T-cell (primary cell): Measurements from ENCODE around the gene ACAN. TPM values are rescaled to one million over a fixed set of nuclear protein-coding genes. Genes with fewer than 3 reads are reported as not detected.

Experiments used
- ATAC-seq, 4 experiments: fragments of 200-7000 bp in 3 of 4; fragments of 150-1000 bp in 1 of 4; cut with Tn5 transposase; replicated peaks in 1 of 4; 1 replicate in 3 of 4; 2 replicates in 1 of 4; pipeline ENCODE4 v1.10.0; 2021; ENCODE audit warnings: moderate library complexity in 3 of 4, mild to moderate bottlenecking in 2 of 4, moderate number of reproducible peaks in 1 of 4
- CTCF ChIA-PET, 2 donors: fragments of 300-600 bp; sonication (Branson Sonifier 250); formaldehyde crosslinking; loops; one replicate each; lab custom pipeline; 2022; ENCODE audit warnings: antibody characterized with exemption in 2 of 2; lab: Charles Lee
- POLR2A ChIA-PET, 2 donors: fragments of 300-600 bp; sonication (Branson Sonifier 250); formaldehyde crosslinking; loops; one replicate each; lab custom pipeline; 2022; ENCODE audit warnings: antibody characterized with exemption in 2 of 2; lab: Charles Lee
- DNase-seq, 35 experiments: peaks; one replicate each; pipeline versions ENCODE4 v3.0.0 to v3.0.0-alpha.2; 2013 to 2023
- H3K27ac ChIP-seq: one replicate; pipeline ENCODE4 v1.5.1; 2013; ENCODE audit warnings: low read length
- H3K27me3 ChIP-seq, 2 experiments: replicated peaks in 1 of 2; 1 replicate in 1 of 2; 2 replicates in 1 of 2; pipeline versions ENCODE4 v1.6.1 to v1.7.0; 2013; ENCODE audit warnings: low read length in 1 of 2, mixed read lengths in 1 of 2; ENCODE audit not compliant: control insufficient read depth in 2 of 2, insufficient read depth in 2 of 2; ENCODE audit errors: extremely low read depth in 1 of 2
- H3K36me3 ChIP-seq, 2 donors: 1 replicate in 1 of 2; 2 replicates in 1 of 2; pipeline versions ENCODE4 v1.6.1 to v1.7.0; 2013; ENCODE audit warnings: low read length in 1 of 2; ENCODE audit not compliant: control insufficient read depth in 2 of 2, insufficient read depth in 1 of 2; ENCODE audit errors: extremely low read depth in 1 of 2
- H3K4me1 ChIP-seq, 2 experiments: 1 replicate in 1 of 2; 2 replicates in 1 of 2; pipeline versions ENCODE4 v1.6.1 to v1.7.0; 2013; ENCODE audit warnings: low read length in 2 of 2, mixed read lengths in 1 of 2; ENCODE audit not compliant: insufficient read depth in 2 of 2, control insufficient read depth in 1 of 2; ENCODE audit errors: extremely low read depth in 1 of 2
- H3K4me3 ChIP-seq, 2 donors: 1 replicate in 1 of 2; 2 replicates in 1 of 2; pipeline versions ENCODE4 v1.5.1 to v1.7.0; 2013; ENCODE audit warnings: mild to moderate bottlenecking in 2 of 2, low read length in 1 of 2, moderate library complexity in 1 of 2; ENCODE audit not compliant: control insufficient read depth in 1 of 2; ENCODE audit errors: extremely low read depth in 1 of 2
- H3K9me3 ChIP-seq: 2 replicates; pipeline ENCODE4 v1.7.0; 2013
- H3K27ac Mint-ChIP-seq, 2 donors: one replicate each; pipeline ENCODE4 v1.8.0; 2020 to 2021; ENCODE audit warnings: mild to moderate bottlenecking in 2 of 2, mixed read lengths in 2 of 2
- H3K27me3 Mint-ChIP-seq, 2 donors: one replicate each; pipeline ENCODE4 v1.8.0; 2021 to 2022; ENCODE audit warnings: mixed read lengths in 2 of 2
- H3K36me3 Mint-ChIP-seq: one replicate; pipeline ENCODE4 v1.8.0; 2021; ENCODE audit warnings: mixed read lengths
- H3K4me1 Mint-ChIP-seq, 3 donors: one replicate each; pipeline ENCODE4 v1.8.0; 2020 to 2022; ENCODE audit warnings: mixed read lengths in 3 of 3, mild to moderate bottlenecking in 1 of 3
- H3K4me3 Mint-ChIP-seq, 3 donors: one replicate each; pipeline ENCODE4 v1.8.0; 2020 to 2022; ENCODE audit warnings: mild to moderate bottlenecking in 3 of 3, mixed read lengths in 3 of 3, moderate library complexity in 3 of 3
- H3K9me3 Mint-ChIP-seq, 3 donors: one replicate each; pipeline ENCODE4 v1.8.0; 2020 to 2022; ENCODE audit warnings: mixed read lengths in 3 of 3
- WGBS: methylation state at CpG from one replicate; pipeline ENCODE4 v1.1.5; 2013; ENCODE audit warnings: missing lambda C conversion rate; ENCODE audit not compliant: insufficient coverage; 5-methylcytosine and 5-hydroxymethylcytosine counted together
- total RNA-seq, 35 experiments: library from RNA in 6 of 35; stranded (reverse) in 6 of 35; fragments of 120-200 nt in 1 of 35; gene quantifications; one replicate each; pipeline versions ENCODE4 v1.2.1 to v1.2.4 and lab custom pipeline; 2013 to 2026

The ACAN gene
- total RNA-seq, 5 donors from 2014 or later (not counting 1 experiment from before 2014, with no cell fraction given), result not detected

GRCh38 chr15:88847144-88847543, 43.9 kb downstream of the ACAN start:
- Histone ChIP-seq H3K4me1 (no peaks in the 10 kb centered on the region), H3K9me3 (no peaks in the 10 kb centered on the region), H3K36me3 (no peaks in the 10 kb centered on the region), H3K27me3 (peaks cover 0 to 40% of the 10 kb centered on the region in 2 experiments), H3K4me3 (no peak overlapping the region), H3K27ac (no peak overlapping the region)
- Mint-ChIP-seq H3K4me3 (no peak overlapping the region), H3K27me3 (peaks cover 0 to 10% of the 10 kb centered on the region in 2 donors), H3K36me3 (no peaks in the 10 kb centered on the region), H3K27ac (no peak overlapping the region), H3K4me1 (peaks cover 0 to 3% (median 0%) of the 10 kb centered on the region in 3 donors), H3K9me3 (no peaks in the 10 kb centered on the region)
- POLR2A ChIA-PET, result no interaction called here
- CTCF ChIA-PET, result no interaction called here
- no peak for DNase-seq
- 88% methylated on average over 18 of the region's 20 CpGs for WGBS
- no peak for ATAC-seq

DNA sequence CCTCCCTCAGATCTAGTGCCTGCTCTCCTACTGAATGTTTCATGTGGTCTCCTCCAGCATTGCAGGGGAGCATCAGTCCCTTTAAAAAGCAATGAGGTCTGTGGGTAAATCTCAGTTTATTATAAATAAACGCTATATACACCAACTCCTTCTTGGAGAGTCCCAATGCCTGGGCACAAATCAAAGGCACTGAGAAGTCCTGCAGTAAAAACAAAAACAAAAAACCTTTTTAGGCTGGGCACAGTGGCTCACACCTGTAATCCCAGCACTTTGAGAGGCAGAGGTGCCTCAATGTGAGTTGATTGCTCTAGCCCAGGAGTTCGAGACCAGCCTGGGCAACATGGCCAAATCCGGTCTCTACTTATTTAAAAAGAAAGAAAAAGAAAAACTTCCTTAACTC, 45.0 kb downstream of the ACAN start:
- H3K4me3 ChIP-seq, result no peak overlapping the region
- Mint-ChIP-seq H3K4me3 (no peak overlapping the region), H3K4me1 (peaks cover 0 to 3% (median 0%) of the 10 kb centered on the region in 3 donors), H3K36me3 (no peaks in the 10 kb centered on the region), H3K27me3 (peaks cover 0 to 14% of the 10 kb centered on the region in 2 donors), H3K9me3 (no peaks in the 10 kb centered on the region), H3K27ac (no peak overlapping the region)
- peaks cover 0 to 45% of the 10 kb centered on the region in 2 experiments for H3K27me3 ChIP-seq
- no peak overlapping the region for H3K27ac ChIP-seq
- no peak for ATAC-seq
- no peaks in the 10 kb centered on the region for H3K36me3 ChIP-seq
- ChIA-PET CTCF (no interaction called here), POLR2A (no interaction called here)
- H3K4me1 ChIP-seq, result no peaks in the 10 kb centered on the region
- DNase-seq, result no peak
- 100% methylated on average over 1 of the region's 3 CpGs for WGBS
- H3K9me3 ChIP-seq, result no peaks in the 10 kb centered on the region

DNA sequence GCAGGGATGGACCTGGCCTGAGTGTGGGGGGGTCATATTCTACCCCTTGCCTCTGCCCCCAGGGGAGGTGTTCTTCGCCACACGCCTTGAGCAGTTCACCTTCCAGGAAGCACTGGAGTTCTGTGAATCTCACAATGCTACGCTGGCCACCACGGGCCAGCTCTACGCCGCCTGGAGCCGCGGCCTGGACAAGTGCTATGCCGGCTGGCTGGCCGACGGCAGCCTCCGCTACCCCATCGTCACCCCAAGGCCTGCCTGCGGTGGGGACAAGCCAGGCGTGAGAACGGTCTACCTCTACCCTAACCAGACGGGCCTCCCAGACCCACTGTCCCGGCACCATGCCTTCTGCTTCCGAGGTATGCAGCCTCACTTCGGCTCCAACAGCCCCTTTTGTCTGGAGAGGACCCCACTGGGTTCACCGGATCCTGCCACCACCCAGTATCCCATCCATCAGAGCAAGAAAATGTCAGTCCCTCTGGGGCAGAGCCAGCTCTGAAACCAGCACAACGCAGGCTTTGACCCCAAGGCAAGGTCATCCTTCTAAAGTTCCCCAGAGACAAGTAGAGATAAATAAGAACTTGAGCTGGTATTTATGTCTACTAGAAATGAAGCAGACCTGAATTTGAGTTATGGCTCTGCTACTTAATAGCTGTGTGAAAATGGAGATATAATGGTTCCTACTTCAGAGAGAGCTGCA, 46.3 kb downstream of the ACAN start:
- Mint-ChIP-seq H3K4me3 (no peak overlapping the region), H3K4me1 (peaks cover 0 to 3% (median 0%) of the 10 kb centered on the region in 3 donors), H3K9me3 (peaks cover 2 to 6% (median 6%) of the 10 kb centered on the region in 3 donors), H3K27ac (no peak overlapping the region), H3K27me3 (peaks cover 0 to 14% of the 10 kb centered on the region in 2 donors), H3K36me3 (peaks cover 3% of the 10 kb centered on the region)
- ATAC-seq (no peak), DNase-seq (no peak)
- ChIA-PET POLR2A (no interaction called here), CTCF (no interaction called here)
- Histone ChIP-seq H3K36me3 (no peaks in the 10 kb centered on the region), H3K4me1 (no peaks in the 10 kb centered on the region), H3K27ac (no peak overlapping the region), H3K27me3 (peaks cover 0 to 40% of the 10 kb centered on the region in 2 experiments), H3K4me3 (no peak overlapping the region), H3K9me3 (no peaks in the 10 kb centered on the region)
- WGBS, result 95% methylated on average over 18 of the region's 22 CpGs

GRCh38 chr15:88852476-88852875, 49.2 kb downstream of the ACAN start:
- ChIA-PET POLR2A (no interaction called here), CTCF (interaction anchor here in 1 of 2 donors (0.6 kb wide), 1 partner anchor 371 kb away, joined by 3 read pairs; no protein-coding TSS in a partner anchor)
- H3K27me3 Mint-ChIP-seq, result peaks cover 0 to 14% of the 10 kb centered on the region in 2 donors
- no peak overlapping the region for H3K4me3 Mint-ChIP-seq
- DNase-seq, result no peak
- Histone ChIP-seq H3K36me3 (no peaks in the 10 kb centered on the region), H3K27ac (no peak overlapping the region), H3K4me1 (no peaks in the 10 kb centered on the region), H3K4me3 (no peak overlapping the region), H3K27me3 (peaks cover 0 to 41% of the 10 kb centered on the region in 2 experiments), H3K9me3 (no peaks in the 10 kb centered on the region)
- ATAC-seq, result no peak
- peaks cover 4 to 9% (median 9%) of the 10 kb centered on the region in 3 donors for H3K9me3 Mint-ChIP-seq
- peaks cover 3% of the 10 kb centered on the region for H3K36me3 Mint-ChIP-seq
- no peaks in the 10 kb centered on the region for H3K4me1 Mint-ChIP-seq
- no peak overlapping the region for H3K27ac Mint-ChIP-seq

GRCh38 chr15:88858934-88859333, 55.7 kb downstream of the ACAN start:
- ChIA-PET POLR2A (no interaction called here), CTCF (no interaction called here)
- no peaks in the 10 kb centered on the region for H3K9me3 ChIP-seq
- H3K4me1 ChIP-seq, result no peaks in the 10 kb centered on the region
- no peak for ATAC-seq
- H3K36me3 Mint-ChIP-seq, result peaks cover 10% of the 10 kb centered on the region
- peaks cover 0 to 22% of the 10 kb centered on the region in 2 experiments for H3K27me3 ChIP-seq
- no peaks in the 10 kb centered on the region for H3K36me3 ChIP-seq
- H3K4me1 Mint-ChIP-seq, result no peaks in the 10 kb centered on the region
- DNase-seq, result no peak
- no peak overlapping the region for H3K4me3 ChIP-seq
- no peak overlapping the region for H3K27ac Mint-ChIP-seq
- no peak overlapping the region for H3K27ac ChIP-seq
- no peaks in the 10 kb centered on the region for H3K27me3 Mint-ChIP-seq
- WGBS, result 90% methylated on average over 11 of the region's 11 CpGs
- H3K9me3 Mint-ChIP-seq, result peaks cover 4 to 6% (median 6%) of the 10 kb centered on the region in 3 donors
- no peak overlapping the region for H3K4me3 Mint-ChIP-seq

DNA sequence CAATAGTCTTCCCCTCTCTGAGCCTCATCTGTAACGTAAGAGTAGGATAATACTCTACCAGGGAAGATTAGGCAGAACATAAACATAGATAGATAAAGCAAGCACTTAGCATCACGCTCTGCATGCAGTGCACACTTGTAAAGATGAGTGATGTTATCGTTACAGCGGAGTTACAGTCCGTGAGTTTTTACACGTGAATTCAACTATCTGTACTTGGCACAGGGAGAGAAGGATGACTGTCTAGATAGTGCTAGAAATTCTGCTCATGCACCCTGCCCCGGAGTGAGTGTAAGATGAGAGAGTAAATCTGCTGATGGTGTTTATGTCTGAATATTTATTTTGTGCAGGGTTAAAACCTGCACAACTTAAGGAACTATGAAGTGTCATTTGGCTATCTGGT, 56.3 kb downstream of the ACAN start:
- WGBS, result 95% methylated on average over 4 of the region's 7 CpGs
- ATAC-seq, result no peak
- no peak overlapping the region for H3K4me3 Mint-ChIP-seq
- H3K36me3 Mint-ChIP-seq, result peaks cover 10% of the 10 kb centered on the region
- Histone ChIP-seq H3K9me3 (no peaks in the 10 kb centered on the region), H3K36me3 (no peaks in the 10 kb centered on the region), H3K27me3 (peaks cover 0 to 22% of the 10 kb centered on the region in 2 experiments), H3K4me3 (no peak overlapping the region), H3K4me1 (no peaks in the 10 kb centered on the region), H3K27ac (no peak overlapping the region)
- H3K27ac Mint-ChIP-seq, result no peak overlapping the region
- DNase-seq, result no peak
- peaks cover 2 to 3% (median 3%) of the 10 kb centered on the region in 3 donors for H3K9me3 Mint-ChIP-seq
- H3K27me3 Mint-ChIP-seq, result no peaks in the 10 kb centered on the region
- POLR2A ChIA-PET, result no interaction called here
- H3K4me1 Mint-ChIP-seq, result no peaks in the 10 kb centered on the region
- CTCF ChIA-PET, result no interaction called here
